ENCODE data around the gene UGT3A2. TPM values are rescaled to one million over a fixed set of nuclear protein-coding genes. Genes with fewer than 3 reads are reported as not detected.

The UGT3A2 gene
- total and polyA plus RNA-seq, 2 donors (not counting 1 experiment from before 2014, with no cell fraction given) = not detected

DNA sequence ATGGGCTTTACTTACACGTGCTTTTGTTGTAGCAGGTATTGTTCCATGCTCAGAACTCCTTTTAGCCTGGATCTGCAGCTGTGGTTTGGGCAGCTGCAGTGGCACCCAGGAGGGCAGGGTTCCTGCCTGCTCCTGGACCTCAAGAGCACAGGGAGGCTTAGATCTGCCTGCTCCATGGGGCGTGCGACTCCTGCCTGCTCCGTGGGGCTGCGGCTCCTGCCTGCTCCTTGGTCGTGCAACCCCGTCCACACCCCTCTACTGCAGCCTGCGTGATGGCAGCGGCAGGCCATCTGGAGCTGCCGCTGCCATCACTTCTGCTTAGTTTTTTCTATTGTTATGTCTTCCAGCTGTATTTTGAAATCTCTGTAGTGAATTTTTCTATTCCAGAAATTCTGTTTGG is 11.7 kb upstream of the UGT3A2 start:
- ChIA-PET CTCF (interaction anchor here (0.7 to 2.4 kb wide), 11 partner anchors 9 to 615 kb away, joined by 3 to 15 read pairs (median 6); no protein-coding TSS in a partner anchor), POLR2A (no interaction called here)
- no peak for ATAC-seq (ENCODE audit: low read depth)
- intact Hi-C loops (cut with micrococcal nuclease) = loop anchor here (5.0 kb wide), 1 partner anchor 614 kb away; no protein-coding TSS in a partner anchor
- Mint-ChIP-seq H3K27me3 (peaks cover 20% of the 10 kb centered on the region), H3K4me3 (no peak overlapping the region), H3K9me3 (ENCODE audit: insufficient read depth) (no peaks in the 10 kb centered on the region), H3K27ac (no peak overlapping the region), H3K4me1 (no peaks in the 10 kb centered on the region)
- Histone ChIP-seq H3K27me3 (replicated peaks in 1 of 4; ENCODE audit: control extremely low read depth in 1 of 4, control insufficient read depth in 3 of 4, insufficient read depth in 4 of 4, low read length in 3 of 4) (peaks cover 0 to 2% (median 0%) of the 10 kb centered on the region in 4 experiments), H3K36me3 (replicated peaks in 1 of 2; ENCODE audit: control extremely low read depth in 1 of 2, control insufficient read depth in 1 of 2, extremely low read depth in 1 of 2, insufficient read depth in 2 of 2, low read length in 1 of 2) (no peaks in the 10 kb centered on the region), H3K27ac (ENCODE audit: low read length in 2 of 2) (no peak overlapping the region), H3K79me2 (ENCODE audit: control insufficient read depth, insufficient read depth, low read length) (no peaks in the 10 kb centered on the region), H3K9ac (ENCODE audit: low read length) (no peak overlapping the region), H3K4me3 (ENCODE audit: control extremely low read depth in 1 of 5, extremely low read depth in 1 of 5, insufficient read depth in 1 of 5, low read depth in 2 of 5, low read length in 4 of 5) (no peak overlapping the region), H3K4me2 (replicated peaks; ENCODE audit: low read depth, low read length, poor library complexity, severe bottlenecking) (no peak overlapping the region), H3K9me3 (ENCODE audit: control extremely low read depth in 1 of 3, control insufficient read depth in 2 of 3, insufficient read depth in 1 of 3, low read length in 2 of 3) (no peaks in the 10 kb centered on the region), H2AFZ (ENCODE audit: insufficient read depth, low read depth, low read length, poor library complexity, severe bottlenecking) (no peak overlapping the region), H3K4me1 (ENCODE audit: control insufficient read depth in 2 of 2, insufficient read depth in 2 of 2, low read length in 2 of 2) (no peaks in the 10 kb centered on the region), H4K20me1 (ENCODE audit: control insufficient read depth, insufficient read depth, low read length, poor library complexity, severe bottlenecking) (no peaks in the 10 kb centered on the region)
- no peak for TF ChIP-seq CTCF (IDR thresholded peaks at IDR 0.05)
- no peak for TF ChIP-seq EZH2 (IDR thresholded peaks at IDR 0.05; ENCODE audit: borderline replicate concordance, insufficient read depth, low read depth, low read length, poor library complexity, severe bottlenecking)
- WGBS (ENCODE audit: insufficient coverage) = 64% methylated on average over 7 of the region's 10 CpGs
- no peak for DNase-seq

- H3K27ac Mint-ChIP-seq = no peak overlapping the region
Observed at GRCh38 chr5:36073595-36074216, 7.0 kb upstream of the UGT3A2 start.

More at GRCh38 chr5:36073595-36074216, 7.0 kb upstream of the UGT3A2 start:
- Mint-ChIP-seq H3K9me3 (ENCODE audit: insufficient read depth) (no peaks in the 10 kb centered on the region), H3K27me3 (peaks cover 9% of the 10 kb centered on the region), H3K4me1 (no peaks in the 10 kb centered on the region), H3K4me3 (no peak overlapping the region)
- POLR2A ChIA-PET = no interaction called here
- H3K27ac ChIP-seq (ENCODE audit: low read length in 2 of 2) = no peak overlapping the region
- intact Hi-C loops (cut with micrococcal nuclease) = no loop called here
- no peaks in the 10 kb centered on the region for H3K9me3 ChIP-seq (ENCODE audit: control extremely low read depth in 1 of 3, control insufficient read depth in 2 of 3, insufficient read depth in 1 of 3, low read length in 2 of 3)
- no peaks in the 10 kb centered on the region for H3K79me2 ChIP-seq (ENCODE audit: control insufficient read depth, insufficient read depth, low read length)
- peaks cover 7 to 11% of the 10 kb centered on the region in 2 donors for H3K4me1 ChIP-seq (ENCODE audit: control insufficient read depth in 2 of 2, insufficient read depth in 2 of 2, low read length in 2 of 2)
- CTCF ChIA-PET = no interaction called here
- no peak overlapping the region for H3K9ac ChIP-seq (ENCODE audit: low read length)
- H4K20me1 ChIP-seq (ENCODE audit: control insufficient read depth, insufficient read depth, low read length, poor library complexity, severe bottlenecking) = no peaks in the 10 kb centered on the region
- WGBS (ENCODE audit: insufficient coverage) = 30% methylated on average over 2 of the region's 3 CpGs
- TF ChIP-seq EZH2 (IDR thresholded peaks at IDR 0.05; ENCODE audit: borderline replicate concordance, insufficient read depth, low read depth, low read length, poor library complexity, severe bottlenecking) (no peak), CTCF (IDR thresholded peaks at IDR 0.05) (no peak)
- H3K4me2 ChIP-seq (replicated peaks; ENCODE audit: low read depth, low read length, poor library complexity, severe bottlenecking) = no peak overlapping the region
- DNase-seq (peak; percentile 18), ATAC-seq (ENCODE audit: low read depth) (no peak)
- H3K27me3 ChIP-seq (replicated peaks in 1 of 4; ENCODE audit: control extremely low read depth in 1 of 4, control insufficient read depth in 3 of 4, insufficient read depth in 4 of 4, low read length in 3 of 4) = no peaks in the 10 kb centered on the region
- H2AFZ ChIP-seq (ENCODE audit: insufficient read depth, low read depth, low read length, poor library complexity, severe bottlenecking) = no peak overlapping the region
- no peak overlapping the region for H3K4me3 ChIP-seq (ENCODE audit: control extremely low read depth in 1 of 5, extremely low read depth in 1 of 5, insufficient read depth in 1 of 5, low read depth in 2 of 5, low read length in 4 of 5)
- H3K36me3 ChIP-seq (replicated peaks in 1 of 2; ENCODE audit: control extremely low read depth in 1 of 2, control insufficient read depth in 1 of 2, extremely low read depth in 1 of 2, insufficient read depth in 2 of 2, low read length in 1 of 2) = no peaks in the 10 kb centered on the region

Data from B cell (primary cell).